Measurements from ENCODE around the gene GFOD2.

GFOD2 gene

GRCh38 chr16:67731753-67732095 lies 12.6 kb upstream of the GFOD2 start:
- TF ChIP-seq CTCF (conservative IDR thresholded peaks at IDR 0.05): no peak
- no peak overlapping the region for H3K27ac ChIP-seq

GRCh38 chr16:67731071-67731752 lies 12.1 kb upstream of the GFOD2 start:
- H3K27ac ChIP-seq: no peak overlapping the region
- TF ChIP-seq CTCF (conservative IDR thresholded peaks at IDR 0.05): no peak

GRCh38 chr16:67730326-67730725 lies 11.2 kb upstream of the GFOD2 start:
- TF ChIP-seq CTCF (conservative IDR thresholded peaks at IDR 0.05): no peak
- H3K27ac ChIP-seq: no peak overlapping the region

- no peak overlapping the region for H3K27ac ChIP-seq
- no peak for TF ChIP-seq CTCF (conservative IDR thresholded peaks at IDR 0.05)
Measured at GRCh38 chr16:67729636-67730248, 10.6 kb upstream of the GFOD2 start.

GRCh38 chr16:67727521-67728485 lies 8.7 kb upstream of the GFOD2 start:
- no peak overlapping the region for H3K27ac ChIP-seq
- TF ChIP-seq CTCF (conservative IDR thresholded peaks at IDR 0.05): no peak

GRCh38 chr16:67726106-67727034 lies 7.3 kb upstream of the GFOD2 start:
- no peak overlapping the region for H3K27ac ChIP-seq
- no peak for TF ChIP-seq CTCF (conservative IDR thresholded peaks at IDR 0.05)

Measured in VCaP (cell line).